Measurements from ENCODE around the gene DNM2. TPM values are rescaled to one million over a fixed set of nuclear protein-coding genes. Genes with fewer than 3 reads are reported as not detected.
A peak's percentile ranks its signal among the peaks of the same experiment; 100 is the strongest.

Gene DNM2
- total and polyA plus RNA-seq, 9 of the 15 experiments (the other 6 are each of a cell fraction or from before 2014, with no cell fraction given): 2.2 to 161 (median 72.6) TPM

- TF ChIP-seq BRF1 (IDR thresholded peaks at IDR 0.05; ENCODE audit: borderline replicate concordance, extremely low read depth, insufficient read length) (no peak), CBFA2T3 (IDR thresholded peaks at IDR 0.05) (no peak), ZNF384 (IDR thresholded peaks at IDR 0.05; ENCODE audit: low read depth, low read length) (no peak), HMG20A (CRISPR knock-in tag; conservative IDR thresholded peaks at IDR 0.05) (no peak), ZNF717 (CRISPR knock-in tag; IDR thresholded peaks at IDR 0.05) (0 out of 2 replicates have a peak, but pooled peaks have one; percentile 66), GATAD2B (IDR thresholded peaks at IDR 0.05; ENCODE audit: borderline replicate concordance) (no peak), SRSF9 (IDR thresholded peaks at IDR 0.05; ENCODE audit: borderline replicate concordance, low read depth, low read length) (no peak), CC2D1A (IDR thresholded peaks at IDR 0.05) (no peak), TOE1 (IDR thresholded peaks at IDR 0.05; ENCODE audit: borderline replicate concordance) (no peak), TOE1 (CRISPR knock-in tag; IDR thresholded peaks at IDR 0.05; ENCODE audit: borderline replicate concordance, low read depth) (0 out of 2 replicates have a peak, but pooled peaks have one; percentile 35), ZNF165 (CRISPR knock-in tag; IDR thresholded peaks at IDR 0.05; ENCODE audit: borderline replicate concordance) (no peak), ZNF639 (CRISPR knock-in tag; conservative IDR thresholded peaks at IDR 0.05 in 1 of 2, IDR thresholded peaks at IDR 0.05 in 1 of 2) (no peak), HDAC1 (IDR thresholded peaks at IDR 0.05) (peak in 1 of 2 experiments; percentile 61; a peak in 2 of 4 replicates), PYGO2 (tag; IDR thresholded peaks at IDR 0.05) (no peak), KLF6 (CRISPR knock-in tag; IDR thresholded peaks at IDR 0.05; ENCODE audit: borderline replicate concordance) (0 out of 2 replicates have a peak, but pooled peaks have one; percentile 49), AFF1 (IDR thresholded peaks at IDR 0.05; ENCODE audit: low read depth in 1 of 2, partially characterized antibody in 2 of 2) (no peak), NRF1 (conservative IDR thresholded peaks at IDR 0.05 in 1 of 2, IDR thresholded peaks at IDR 0.05 in 1 of 2) (no peak), BRD4 (IDR thresholded peaks at IDR 0.05) (no peak), TEAD4 (IDR thresholded peaks at IDR 0.05; ENCODE audit: low read length) (no peak), TEAD4 (CRISPR knock-in tag; IDR thresholded peaks at IDR 0.05; ENCODE audit: borderline replicate concordance) (no peak), FOXJ2 (tag; IDR thresholded peaks at IDR 0.05) (no peak), CREB1 (IDR thresholded peaks at IDR 0.05) (no peak), CREB1 (CRISPR knock-in tag; IDR thresholded peaks at IDR 0.05) (no peak), ID3 (CRISPR knock-in tag; IDR thresholded peaks at IDR 0.05) (no peak), ID3 (tag; IDR thresholded peaks at IDR 0.05) (no peak)
Measured at GRCh38 chr19:10835089-10835753, 117.3 kb downstream of the DNM2 start (continued).
